H9 (cell line): ENCODE data around the gene SP110. TPM values are rescaled to one million over a fixed set of nuclear protein-coding genes. Genes with fewer than 3 reads are reported as not detected.

Experiments used
- DNase-seq: peaks from one replicate; pipeline ENCODE4 v3.0.0-alpha.2; 2017
- H2AFZ ChIP-seq: one replicate; pipeline ENCODE4 v1.6.1; 2013; ENCODE audit warnings: mild to moderate bottlenecking, low read length, control low read depth, moderate library complexity
- H2AK5ac ChIP-seq: 2 replicates; pipeline ENCODE4 v1.6.1; 2013; ENCODE audit warnings: low read length, control low read depth, mixed read lengths; ENCODE audit not compliant: insufficient read length
- H2BK120ac ChIP-seq: one replicate; pipeline ENCODE4 v1.6.1; 2013; ENCODE audit warnings: low read depth, mild to moderate bottlenecking, low read length, control low read depth, inconsistent platforms; ENCODE audit not compliant: poor library complexity, severe bottlenecking
- H2BK12ac ChIP-seq: 2 replicates; pipeline ENCODE4 v1.6.1; 2013; ENCODE audit warnings: low read length, control low read depth, mixed read lengths, low read depth; ENCODE audit not compliant: insufficient read length
- H2BK15ac ChIP-seq: 2 replicates; pipeline ENCODE4 v1.6.1; 2013; ENCODE audit warnings: low read depth, low read length, control low read depth
- H2BK20ac ChIP-seq: one replicate; pipeline ENCODE4 v1.6.1; 2013; ENCODE audit warnings: low read depth, mild to moderate bottlenecking, low read length, control low read depth, inconsistent platforms; ENCODE audit not compliant: poor library complexity, severe bottlenecking
- H2BK5ac ChIP-seq: 2 replicates; pipeline ENCODE4 v1.6.1; 2013; ENCODE audit warnings: low read length, control low read depth, mixed read lengths; ENCODE audit not compliant: insufficient read length
- H3K14ac ChIP-seq: 2 replicates; pipeline ENCODE4 v1.6.1; 2013; ENCODE audit warnings: low read length, control low read depth; ENCODE audit not compliant: insufficient read depth
- H3K18ac ChIP-seq: 2 replicates; pipeline ENCODE4 v1.6.1; 2013; ENCODE audit warnings: low read depth, mild to moderate bottlenecking, mixed read lengths, low read length, control low read depth; ENCODE audit not compliant: insufficient read length
- H3K23ac ChIP-seq: 2 replicates; pipeline ENCODE4 v1.6.1; 2013; ENCODE audit warnings: low read length, control low read depth, mixed read lengths, low read depth; ENCODE audit not compliant: insufficient read length
- H3K23me2 ChIP-seq: 2 replicates; pipeline ENCODE4 v1.6.1; 2013; ENCODE audit warnings: low read depth, mild to moderate bottlenecking, mixed read lengths, low read length, control low read depth; ENCODE audit not compliant: insufficient read length, poor library complexity, severe bottlenecking
- H3K27ac ChIP-seq: 2 replicates; pipeline ENCODE4 v1.5.1; 2013; ENCODE audit warnings: low read length, control low read depth, mixed read lengths, low read depth; ENCODE audit not compliant: insufficient read length
- H3K27me3 ChIP-seq: 2 replicates; pipeline ENCODE4 v1.6.1; 2013; ENCODE audit warnings: low read length, control low read depth, inconsistent platforms; ENCODE audit not compliant: insufficient read depth
- H3K4ac ChIP-seq: 2 replicates; pipeline ENCODE4 v1.6.1; 2013; ENCODE audit warnings: low read depth, mild to moderate bottlenecking, control low read depth, inconsistent platforms, low read length, moderate library complexity
- H3K4me1 ChIP-seq: 2 replicates; pipeline ENCODE4 v1.6.1; 2013; ENCODE audit warnings: low read length, control low read depth, inconsistent platforms; ENCODE audit not compliant: insufficient read depth
- H3K4me2 ChIP-seq: 2 replicates; pipeline ENCODE4 v1.6.1; 2013; ENCODE audit warnings: low read length, control low read depth, mixed read lengths; ENCODE audit not compliant: insufficient read length, insufficient read depth
- H3K56ac ChIP-seq: 2 replicates; pipeline ENCODE4 v1.6.1; 2013; ENCODE audit warnings: low read depth, mild to moderate bottlenecking, mixed read lengths, low read length, control low read depth; ENCODE audit not compliant: insufficient read length
- H3K79me1 ChIP-seq: 2 replicates; pipeline ENCODE4 v1.6.1; 2013; ENCODE audit warnings: low read depth, mild to moderate bottlenecking, moderate library complexity, low read length, control low read depth, inconsistent platforms; ENCODE audit not compliant: insufficient read depth, poor library complexity, severe bottlenecking
- H3K79me2 ChIP-seq: 2 replicates; pipeline ENCODE4 v1.6.1; 2013; ENCODE audit warnings: low read length, control low read depth, inconsistent platforms; ENCODE audit not compliant: insufficient read depth
- H3K9ac ChIP-seq: 2 replicates; pipeline ENCODE4 v1.6.1; 2013; ENCODE audit warnings: low read length, control low read depth, mixed read lengths; ENCODE audit not compliant: insufficient read length; ENCODE audit errors: extremely low read depth
- H3K9me3 ChIP-seq: one replicate; pipeline ENCODE4 v1.6.1; 2013; ENCODE audit warnings: low read depth, low read length, inconsistent platforms; ENCODE audit not compliant: control insufficient read depth
- H3T11ph ChIP-seq: one replicate; pipeline ENCODE4 v1.6.1; 2013; ENCODE audit warnings: mild to moderate bottlenecking, low read length, control low read depth, inconsistent platforms
- H4K20me1 ChIP-seq: one replicate; pipeline ENCODE4 v1.6.1; 2013; ENCODE audit not compliant: control insufficient read depth, insufficient read length, insufficient read depth
- H4K5ac ChIP-seq: 2 replicates; pipeline ENCODE4 v1.6.1; 2013; ENCODE audit warnings: low read depth, mild to moderate bottlenecking, mixed read lengths, low read length, control low read depth; ENCODE audit not compliant: insufficient read length
- H4K8ac ChIP-seq: replicated peaks from 2 replicates; pipeline ENCODE4 v1.6.1; 2013; ENCODE audit warnings: low read length, control low read depth, mixed read lengths, low read depth; ENCODE audit not compliant: insufficient read length
- H4K91ac ChIP-seq: 2 replicates; pipeline ENCODE4 v1.6.1; 2013; ENCODE audit warnings: low read depth, mild to moderate bottlenecking, moderate library complexity, mixed read lengths, low read length, control low read depth; ENCODE audit not compliant: insufficient read length
- H3K27ac Mint-ChIP-seq, 3 experiments: 2 replicates in 2 of 3; 3 replicates in 1 of 3; pipeline ENCODE4 v1.8.0; 2020 to 2021; ENCODE audit warnings: mixed read lengths in 3 of 3, mild to moderate bottlenecking in 1 of 3, moderate library complexity in 1 of 3
- H3K27me3 Mint-ChIP-seq: 2 replicates; pipeline ENCODE4 v1.8.0; 2021; ENCODE audit warnings: low read depth, mild to moderate bottlenecking, moderate library complexity, mixed read lengths
- H3K36me3 Mint-ChIP-seq, 3 experiments: 2 replicates in 2 of 3; 3 replicates in 1 of 3; pipeline ENCODE4 v1.8.0; 2020 to 2021; ENCODE audit warnings: low read depth in 3 of 3, mixed read lengths in 3 of 3; ENCODE audit not compliant: insufficient read depth in 1 of 3
- H3K4me1 Mint-ChIP-seq, 2 experiments: 2 replicates each; pipeline ENCODE4 v1.8.0; 2020; ENCODE audit warnings: mixed read lengths in 2 of 2
- H3K4me3 Mint-ChIP-seq, 2 experiments: 2 replicates in 1 of 2; 3 replicates in 1 of 2; pipeline ENCODE4 v1.8.0; 2020 to 2021; ENCODE audit warnings: mild to moderate bottlenecking in 2 of 2, mixed read lengths in 2 of 2, moderate library complexity in 1 of 2
- H3K9me3 Mint-ChIP-seq, 2 experiments: 2 replicates in 1 of 2; 3 replicates in 1 of 2; pipeline ENCODE4 v1.8.0; 2020; ENCODE audit warnings: mild to moderate bottlenecking in 2 of 2, mixed read lengths in 2 of 2, moderate library complexity in 1 of 2
- CTCF ChIP-seq: fragments of 200-600 bp; sonication (generic); conservative IDR thresholded peaks from 3 replicates; pipeline ENCODE4 v1.8.0; 2021; ENCODE audit warnings: antibody characterized with exemption, mild to moderate bottlenecking
- WGBS: extraction: QIAGEN DNeasy Blood & Tissue Kit; methylation state at CpG from one replicate; pipeline ENCODE4 v1.1.7; 2013; ENCODE audit warnings: missing lambda C conversion rate, low lambda C conversion rate, mixed read lengths; ENCODE audit not compliant: insufficient read length; ENCODE audit errors: extremely low coverage; 5-methylcytosine and 5-hydroxymethylcytosine counted together
- total RNA-seq: library from RNA; stranded (reverse); gene quantifications from 2 replicates; pipeline ENCODE4 v1.2.1, GENCODE V29; 2021

SP110 gene
- total RNA-seq, 1 experiment from 2014 or later = 3.7 TPM

GRCh38 chr2:230184727-230185578, 34.8 kb downstream of the SP110 start:
- no peak overlapping the region for H4K8ac ChIP-seq
- no peak overlapping the region for H3K27ac ChIP-seq
- peaks cover 7% of the 10 kb centered on the region in 2 experiments; a peak in 3 of 4 replicates for H3K4me1 Mint-ChIP-seq
- H3K4ac ChIP-seq = no peak overlapping the region
- H3K9ac ChIP-seq = no peak overlapping the region
- H3K9me3 Mint-ChIP-seq = peaks cover 2 to 5% of the 10 kb centered on the region in 2 experiments; a peak in 2 of 5 replicates
- H2AFZ ChIP-seq = no peak overlapping the region
- H3K14ac ChIP-seq = no peak overlapping the region
- H3K79me2 ChIP-seq = no peaks in the 10 kb centered on the region
- no peak for TF ChIP-seq CTCF
- no CpG with 5 or more reads among the region's 10 CpGs for WGBS
- no peaks in the 10 kb centered on the region for H3K9me3 ChIP-seq
- no peak overlapping the region for H4K5ac ChIP-seq
- H4K91ac ChIP-seq = no peak overlapping the region
- no peak overlapping the region for H3K18ac ChIP-seq
- no peak overlapping the region for H2BK20ac ChIP-seq
- H3T11ph ChIP-seq = no peak overlapping the region
- H3K4me2 ChIP-seq = no peak overlapping the region
- H4K20me1 ChIP-seq = no peaks in the 10 kb centered on the region
- H2BK5ac ChIP-seq = no peak overlapping the region
- peaks cover 0 to 10% (median 7%) of the 10 kb centered on the region in 3 experiments; a peak in 5 of 7 replicates for H3K36me3 Mint-ChIP-seq
- no peaks in the 10 kb centered on the region for H3K23me2 ChIP-seq
- no peak overlapping the region for H2BK12ac ChIP-seq
- H3K4me1 ChIP-seq = no peaks in the 10 kb centered on the region
- no peaks in the 10 kb centered on the region for H3K79me1 ChIP-seq
- no peak overlapping the region for H2BK15ac ChIP-seq
- no peak overlapping the region for H2AK5ac ChIP-seq
- H3K4me3 Mint-ChIP-seq = no peak overlapping the region
- H3K27me3 Mint-ChIP-seq = peaks cover 12% of the 10 kb centered on the region
- H3K23ac ChIP-seq = no peak overlapping the region
- H3K56ac ChIP-seq = no peak overlapping the region
- DNase-seq = no peak
- H2BK120ac ChIP-seq = no peak overlapping the region
- H3K27ac Mint-ChIP-seq = no peak overlapping the region
- no peaks in the 10 kb centered on the region for H3K27me3 ChIP-seq
